Forelimb muscle (tissue), 1 donor: ENCODE data around the gene USP49. TPM values are rescaled to one million over a fixed set of nuclear protein-coding genes. Genes with fewer than 3 reads are reported as not detected.
"Not testable (repeated sequence)": the region's sequence is repeated elsewhere in the genome, so short reads cannot be mapped to it uniquely, and the experiment has no call there.

Experiments
- DNase-seq: peaks from one replicate; pipeline ENCODE4 v3.0.0-alpha.2; 2013; ENCODE audit warnings: low read depth
- polyA plus RNA-seq: library from polyadenylated mRNA; unstranded; fragments of 120-200 nt; gene quantifications from one replicate; pipeline ENCODE4 v1.2.1, GENCODE V29; 2013; ENCODE audit not compliant: insufficient read length

The USP49 gene
- 5.6 TPM for polyA plus RNA-seq

DNA sequence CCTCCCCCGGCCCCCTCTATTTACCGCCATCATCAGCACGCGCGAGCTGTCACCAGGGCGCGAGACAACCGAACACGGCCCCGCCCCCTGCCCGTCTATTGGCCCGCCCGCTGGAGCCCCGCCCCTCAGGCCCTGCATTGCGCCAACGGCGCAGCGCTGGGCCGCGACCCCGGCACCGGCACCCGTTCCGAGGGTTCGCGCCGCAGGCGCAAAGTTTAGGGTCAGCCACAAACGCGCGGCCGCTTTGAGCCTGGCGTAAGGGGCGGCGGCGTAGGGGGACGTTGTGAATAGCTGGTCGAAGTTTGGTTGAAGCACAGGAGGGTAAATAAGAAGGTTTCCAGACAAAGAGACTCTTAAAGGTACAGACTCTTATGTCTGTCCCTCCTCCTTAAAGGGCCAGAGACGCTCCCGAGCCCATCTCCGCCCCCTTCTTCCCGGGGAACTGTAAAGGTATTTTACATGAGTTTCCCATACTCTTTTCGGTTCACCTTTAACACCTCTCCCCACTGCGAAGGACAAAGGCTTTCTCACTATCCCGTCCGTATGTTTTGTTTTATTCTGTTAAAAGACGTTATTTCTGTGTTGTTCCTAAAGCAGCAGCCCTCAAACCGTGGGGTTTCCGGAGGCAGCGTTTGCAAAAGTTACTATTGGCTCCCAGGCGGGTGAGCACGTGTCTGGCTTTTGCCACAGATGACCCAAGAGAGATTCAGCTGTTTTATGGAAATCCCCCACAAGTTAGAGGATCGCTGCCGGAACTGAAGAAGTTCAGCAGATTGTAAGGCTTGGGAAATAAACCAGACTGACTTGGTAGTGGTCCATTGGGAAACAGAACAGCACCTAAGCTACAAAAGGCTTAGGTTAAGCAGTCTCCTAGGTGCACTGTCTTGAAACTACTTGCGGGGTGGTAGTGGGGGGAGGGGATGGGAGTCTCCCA is at the start of gene USP49:
Gene USP49 (minus strand): TSS at position 76 of the 934 bp plus-strand sequence. CDS start 88,392 bp downstream, outside the sequence.
- DNase-seq = peak; percentile 34

DNA sequence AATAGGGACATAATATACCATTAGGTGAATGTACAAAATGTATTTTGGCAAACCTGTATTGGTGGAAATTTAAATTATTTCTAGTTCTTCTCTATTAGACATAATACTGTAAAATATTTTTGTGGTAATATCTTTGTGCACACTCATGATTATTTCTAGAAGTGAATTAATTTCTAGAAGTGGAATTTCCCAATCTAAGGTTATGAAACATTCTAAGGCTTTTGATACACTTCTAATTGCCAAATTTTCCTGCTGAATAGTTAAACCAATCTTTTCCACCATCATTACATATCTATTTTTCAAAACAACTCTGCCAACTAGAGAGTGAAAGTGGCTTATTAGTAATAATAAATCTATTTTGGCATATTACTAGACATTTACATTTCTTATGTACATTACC is 48.3 kb upstream of the USP49 start:
- no peak for DNase-seq

DNA sequence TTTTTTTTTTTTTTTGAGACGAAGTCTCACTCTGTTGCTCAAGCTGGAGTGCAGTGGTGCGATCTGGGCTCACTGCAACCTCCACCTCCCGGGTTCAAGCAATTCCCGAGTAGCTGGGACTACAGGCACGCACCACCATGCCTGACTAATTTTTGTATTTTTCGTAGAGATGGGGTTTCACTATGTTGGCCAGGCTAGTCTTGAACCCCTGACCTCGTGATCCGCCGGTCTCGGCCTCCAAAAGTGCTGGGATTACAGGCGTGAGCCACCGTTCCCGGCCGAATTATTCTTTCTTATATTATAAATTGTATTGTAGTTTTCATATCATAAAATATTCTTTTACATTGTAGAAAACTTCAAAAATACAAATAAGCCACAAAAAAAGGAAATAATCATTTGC is 47.7 kb upstream of the USP49 start:
- not testable (repeated sequence) for DNase-seq

DNA sequence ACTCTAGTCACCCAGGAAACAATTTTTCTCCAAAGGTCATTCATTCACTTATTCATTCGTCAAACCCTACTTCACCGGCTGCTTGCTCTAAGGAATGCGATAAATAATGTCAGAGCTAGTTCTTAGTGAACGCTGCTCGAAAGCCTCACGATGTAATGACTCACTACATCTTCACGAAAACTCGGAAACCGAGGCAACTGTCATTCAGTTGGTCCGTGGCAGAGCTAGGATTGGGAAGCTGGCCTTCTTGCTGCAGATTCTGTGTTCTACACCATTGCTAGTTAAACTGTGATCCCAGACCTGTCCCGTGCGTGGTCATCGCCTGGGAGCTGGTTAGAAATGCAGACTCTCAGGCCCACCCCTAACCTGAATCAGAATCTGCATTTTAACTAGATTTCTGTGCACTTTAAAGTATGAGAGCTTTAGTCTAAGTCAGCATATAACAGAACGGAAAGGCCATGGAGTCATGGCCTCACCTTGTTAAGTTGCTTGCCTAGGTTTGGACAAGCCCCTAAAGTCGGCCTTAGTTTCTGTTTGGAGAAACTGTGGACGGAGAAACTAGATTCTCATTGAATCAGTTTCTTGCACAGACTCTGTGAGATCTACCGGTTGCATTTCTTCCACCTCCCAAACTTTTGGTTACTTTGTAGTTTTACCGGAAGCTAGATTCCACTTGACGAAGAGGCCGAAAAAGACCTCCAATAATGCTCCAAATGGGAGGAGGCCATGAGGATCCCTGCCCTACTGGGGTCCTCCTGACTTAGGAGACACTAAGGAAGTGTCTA is 47.1 kb upstream of the USP49 start:
- DNase-seq = no peak

DNA sequence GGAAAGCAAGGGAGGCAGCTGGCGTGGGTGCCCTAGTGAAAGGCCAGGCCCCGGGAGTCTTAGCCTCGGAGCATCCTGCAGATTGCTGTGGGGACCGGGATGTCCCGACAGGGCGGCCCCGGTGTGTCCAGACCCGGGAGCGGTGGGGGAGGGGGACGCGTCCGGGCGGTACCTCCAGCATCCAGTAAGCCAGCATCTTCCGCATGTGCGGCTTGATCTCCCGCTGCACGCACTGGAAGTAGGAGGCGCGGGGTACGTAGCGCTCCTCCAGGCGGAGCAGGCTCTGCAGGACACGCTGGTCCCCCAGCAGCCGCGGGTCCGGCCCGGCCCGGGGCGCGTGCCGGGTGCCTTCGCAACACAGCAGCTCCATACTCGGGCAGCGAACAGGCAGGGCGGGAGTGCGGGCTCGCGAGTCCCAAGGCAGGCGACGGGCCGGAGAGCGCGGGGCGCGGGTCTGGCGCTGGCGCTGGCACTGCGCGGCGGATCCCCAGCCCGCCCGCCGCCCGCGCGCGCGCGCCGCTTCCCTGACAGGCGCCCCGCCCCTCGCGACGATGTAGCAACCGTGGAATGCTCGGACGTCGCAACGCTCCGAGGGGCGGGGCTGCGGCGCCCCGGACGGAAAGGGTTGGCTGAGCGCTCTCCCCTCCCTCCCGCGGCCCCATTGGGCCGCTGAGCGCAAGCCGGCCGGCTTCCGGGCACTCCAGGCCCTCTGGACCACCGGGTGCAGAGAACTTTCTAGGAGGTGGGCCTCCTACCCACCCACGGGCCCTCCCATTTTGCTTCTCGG is 46.3 kb upstream of the USP49 start, which contains the start of gene CCND3:
Gene CCND3 (minus strand): TSS at position 529 of the 787 bp plus-strand sequence. CDS start 159 bp downstream, at position 370.
- DNase-seq = peak; percentile 77

DNA sequence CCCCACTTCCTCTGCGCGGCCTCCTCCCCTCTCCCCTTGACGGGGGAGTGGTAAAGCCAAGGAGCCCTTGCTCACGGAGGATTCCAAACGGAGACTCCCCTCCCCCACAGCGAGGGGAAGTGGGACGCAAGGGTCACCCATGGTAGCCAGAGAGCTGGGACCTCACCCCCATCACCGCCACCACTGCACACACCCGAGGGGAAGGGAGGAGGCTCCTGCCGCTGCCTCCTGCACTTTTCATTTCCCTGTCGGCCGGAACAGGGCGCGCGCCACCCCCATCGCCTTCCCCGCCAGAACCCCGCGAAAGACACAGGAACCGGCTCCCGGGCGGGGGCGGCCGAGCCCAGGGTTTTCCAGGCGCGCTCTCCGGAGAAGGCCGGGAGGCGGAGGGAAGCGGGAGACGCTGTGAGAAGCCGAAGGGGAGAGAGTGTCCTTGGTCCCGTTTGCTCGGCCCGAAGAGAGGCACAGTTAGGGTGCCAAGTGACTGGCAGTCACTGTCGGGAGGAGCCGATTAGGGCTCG is 45.6 kb upstream of the USP49 start:
- no peak for DNase-seq

DNA sequence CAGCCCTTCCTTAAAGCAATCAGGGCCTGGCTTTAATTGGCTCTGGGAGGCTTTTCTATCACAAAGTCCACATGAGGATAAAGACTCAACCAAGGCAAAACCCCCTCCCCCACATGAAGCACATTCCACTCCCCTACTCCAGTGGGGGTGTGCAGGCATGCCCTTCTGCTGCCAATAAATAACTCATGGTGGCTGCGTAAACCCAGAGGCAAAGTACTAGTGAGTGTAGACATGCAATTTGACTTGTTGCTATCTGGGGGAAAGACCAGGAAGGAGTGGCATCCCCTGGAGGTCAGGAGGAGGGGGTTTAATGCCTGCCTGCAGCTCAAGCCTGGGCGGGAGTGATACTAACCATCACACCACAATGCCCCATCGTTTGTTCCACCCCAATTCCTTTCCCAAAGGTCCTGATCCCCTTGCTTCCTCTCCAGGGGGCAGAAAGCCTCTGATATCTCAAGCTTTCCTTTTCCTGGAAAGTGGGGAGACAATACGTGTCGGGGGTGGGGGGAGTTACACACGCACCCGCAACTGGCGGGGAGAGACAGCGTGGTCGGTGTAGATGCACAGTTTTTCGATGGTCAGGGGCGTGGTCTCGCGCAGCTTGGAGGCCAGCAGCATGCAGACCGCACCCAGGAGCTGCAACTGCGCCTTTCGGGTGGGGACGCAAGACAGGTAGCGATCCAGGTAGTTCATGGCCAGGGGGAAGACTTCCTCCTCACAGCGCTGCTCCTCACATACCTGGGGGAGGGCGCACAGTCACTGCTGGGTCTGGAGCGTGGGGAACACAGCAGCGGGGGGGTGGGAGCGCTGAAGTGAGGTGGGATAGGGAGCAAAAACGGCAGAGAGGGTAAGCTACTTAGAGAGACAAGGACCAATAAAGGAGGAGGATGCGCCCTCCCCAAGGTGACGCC is 44.9 kb upstream of the USP49 start:
- no peak for DNase-seq

DNA sequence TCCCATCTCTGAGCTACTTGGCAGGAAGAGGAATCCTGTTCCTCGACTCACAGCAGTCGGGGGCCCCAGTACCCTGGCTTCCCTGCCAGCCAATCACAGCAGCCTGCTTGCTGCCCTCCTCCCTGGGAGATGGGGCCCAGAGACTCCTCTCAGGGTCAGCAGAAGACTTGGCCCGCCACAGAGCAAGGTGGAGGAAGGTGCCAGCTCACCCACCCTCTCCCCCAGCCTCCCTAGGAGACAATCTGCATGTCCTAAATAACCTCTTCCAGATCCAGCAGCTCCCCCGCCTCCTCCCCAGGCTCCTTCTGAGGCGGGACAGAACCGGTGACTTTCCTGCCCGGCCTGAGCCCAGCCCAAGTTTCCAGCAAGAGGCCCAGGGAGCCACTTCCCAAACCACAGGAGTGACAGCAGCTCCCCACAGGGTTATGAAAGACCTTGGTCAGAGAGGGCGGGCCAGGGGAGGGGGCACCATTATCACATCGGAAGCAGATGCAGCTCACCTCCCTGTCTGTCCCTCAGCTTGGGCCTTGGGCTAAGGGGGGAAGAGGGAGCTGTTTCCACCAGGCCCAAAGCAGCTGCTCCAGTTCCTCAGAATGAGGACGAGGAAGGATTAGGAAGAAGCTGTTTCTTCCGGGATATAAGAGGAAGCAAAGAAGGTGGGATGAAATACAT is 44.1 kb upstream of the USP49 start:
- no peak for DNase-seq

DNA sequence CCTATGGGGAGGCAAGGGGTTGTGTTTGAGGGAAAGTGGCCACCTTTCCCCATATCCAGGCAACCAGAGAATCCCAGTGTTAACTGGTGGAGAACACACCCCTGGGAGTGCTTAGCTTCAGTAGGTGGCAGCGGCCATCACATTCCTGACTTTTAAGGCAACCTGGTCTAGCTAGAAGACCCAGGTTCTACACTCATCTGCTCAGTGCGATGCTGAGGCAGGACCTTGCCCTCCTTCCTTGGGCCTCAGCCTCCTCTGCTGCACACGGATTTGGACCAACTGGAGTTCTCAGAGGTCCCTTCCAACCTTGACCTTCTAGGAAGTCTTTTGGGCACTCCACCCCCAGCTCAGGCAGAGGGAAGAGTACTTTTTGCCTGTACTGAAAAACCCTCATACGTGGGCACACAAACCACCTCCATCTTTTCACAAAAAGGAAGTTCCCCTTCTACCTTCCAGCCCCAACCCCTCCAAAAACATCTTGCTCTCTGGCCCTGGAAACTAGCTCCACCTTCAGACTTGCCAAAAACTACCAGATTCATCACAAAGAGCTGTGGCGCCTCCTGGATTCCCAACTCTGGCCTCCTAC is 43.5 kb upstream of the USP49 start:
- DNase-seq = no peak

DNA sequence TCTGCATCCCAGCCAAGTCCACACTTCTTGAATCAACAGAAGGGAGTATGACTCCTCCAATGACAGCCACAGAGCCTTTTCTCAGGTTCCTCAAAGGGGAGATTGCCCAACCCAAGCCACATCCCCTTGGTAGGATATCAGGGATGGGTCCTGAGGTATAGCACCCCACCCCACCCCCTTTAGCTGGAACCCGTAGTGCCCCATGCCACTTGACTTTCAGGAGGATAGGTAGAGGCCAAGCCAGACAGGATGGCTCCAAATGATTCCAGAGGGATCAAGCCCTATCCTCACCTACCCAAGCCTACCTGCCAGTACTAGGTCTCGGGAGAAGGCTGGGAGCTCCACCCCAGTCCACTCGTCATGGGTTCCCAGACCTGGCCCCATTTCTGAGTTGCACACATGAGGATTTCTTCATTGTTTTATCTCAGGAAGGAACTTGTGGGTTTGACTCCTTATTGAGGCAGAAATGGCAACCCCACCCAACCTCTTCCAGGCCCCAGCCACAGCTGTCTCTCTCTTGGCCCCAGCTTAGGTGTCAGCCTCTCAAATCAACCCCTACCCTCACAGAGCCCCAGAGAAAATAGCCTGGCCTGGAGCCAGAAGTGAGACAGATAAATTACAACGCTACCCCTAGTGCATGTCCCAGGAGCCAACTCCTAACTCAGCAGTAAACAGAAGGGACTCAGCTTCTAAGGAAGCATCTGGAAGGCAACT is 42.8 kb upstream of the USP49 start:
- DNase-seq = no peak

DNA sequence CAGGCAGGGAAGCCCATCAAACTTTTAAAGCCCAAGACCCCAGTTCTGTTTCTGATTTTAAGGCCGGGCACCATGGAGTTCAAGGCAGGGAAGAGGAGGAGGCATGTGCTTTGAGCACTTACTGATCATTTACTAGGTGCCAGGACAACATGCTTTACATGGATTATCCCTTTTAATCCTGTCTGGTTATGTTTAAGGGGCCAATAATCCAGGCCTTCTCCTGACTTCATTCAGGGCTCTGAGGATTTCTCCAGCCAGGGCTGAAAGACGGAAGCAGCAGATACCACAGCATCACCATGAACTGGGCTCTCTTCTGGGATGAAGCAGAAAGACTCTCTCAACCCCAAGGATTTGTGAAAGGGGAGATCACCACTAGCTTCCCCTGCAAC is 42.3 kb upstream of the USP49 start:
- no peak for DNase-seq

DNA sequence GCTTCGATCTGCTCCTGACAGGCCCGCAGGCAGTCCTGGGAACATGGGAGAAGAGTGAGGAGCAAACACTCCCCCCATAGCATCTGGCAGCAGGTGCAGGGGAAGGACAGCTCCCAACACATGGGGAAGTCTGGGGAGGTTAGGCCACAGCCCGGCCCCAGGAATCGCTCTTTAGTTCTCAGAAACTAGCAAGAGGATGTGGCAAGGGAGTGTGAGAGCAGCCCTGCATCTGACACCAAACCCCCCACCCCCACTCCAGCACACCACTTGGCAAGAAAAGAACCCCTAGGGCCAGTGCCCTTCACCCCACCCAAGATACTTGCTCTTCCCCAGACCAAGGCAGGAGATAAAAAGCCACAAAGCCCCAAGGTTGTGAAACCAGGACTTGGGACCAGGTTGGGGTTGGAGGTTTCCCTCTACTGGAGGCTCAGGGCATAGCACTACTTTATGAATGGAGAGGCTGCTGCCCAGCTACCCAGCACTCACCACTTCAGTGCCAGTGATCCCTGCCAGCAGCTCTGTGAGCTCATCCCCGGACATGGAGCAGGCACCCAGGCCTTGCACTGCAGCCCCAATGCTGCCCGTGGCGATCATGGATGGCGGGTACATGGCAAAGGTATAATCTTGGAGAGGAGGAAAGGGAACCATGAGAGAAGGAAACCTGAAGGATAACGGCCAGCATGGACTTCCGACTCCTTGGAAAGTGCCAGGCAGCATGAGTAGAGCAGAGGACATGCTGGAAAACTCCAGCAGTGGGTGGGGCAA is 41.1 kb upstream of the USP49 start:
- DNase-seq = no peak

DNA sequence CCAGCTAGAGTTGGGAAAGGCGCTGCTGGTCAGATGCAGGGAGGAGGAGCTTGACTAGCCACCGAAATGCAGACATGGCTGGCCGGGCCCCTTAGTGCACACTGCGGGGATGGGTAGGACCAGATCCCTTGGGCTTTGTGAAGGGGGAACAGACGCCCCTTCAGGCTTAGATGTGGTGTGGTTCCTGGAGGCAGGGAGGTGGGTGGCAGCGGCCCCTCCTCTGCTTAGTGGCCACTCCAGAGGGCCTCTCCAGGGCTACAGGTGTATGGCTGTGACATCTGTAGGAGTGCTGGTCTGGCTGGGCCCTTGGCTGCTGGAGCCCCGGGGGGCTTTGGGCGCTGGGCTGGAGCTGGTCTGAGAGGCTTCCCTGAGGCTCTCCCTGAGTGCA is 40.5 kb upstream of the USP49 start:
- no peak for DNase-seq

DNA sequence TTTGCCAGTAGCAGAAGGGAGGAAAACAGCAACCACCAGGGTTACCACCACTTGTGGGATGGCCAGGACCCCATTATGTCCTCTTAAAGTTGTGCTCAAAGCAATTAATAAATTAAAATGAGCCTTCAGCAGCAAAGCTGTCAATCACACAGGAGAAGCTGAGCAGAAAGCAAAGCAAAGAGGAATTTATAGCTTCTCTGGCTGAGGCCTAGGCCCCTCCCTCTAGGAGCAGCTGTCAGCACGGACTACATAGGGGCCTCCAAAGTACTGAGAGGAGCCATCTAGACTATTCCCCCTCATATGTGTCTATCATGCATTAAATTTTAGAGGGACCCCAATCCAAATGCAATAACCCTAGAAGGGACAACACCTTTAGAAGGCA is 40.0 kb upstream of the USP49 start:
- DNase-seq = no peak

DNA sequence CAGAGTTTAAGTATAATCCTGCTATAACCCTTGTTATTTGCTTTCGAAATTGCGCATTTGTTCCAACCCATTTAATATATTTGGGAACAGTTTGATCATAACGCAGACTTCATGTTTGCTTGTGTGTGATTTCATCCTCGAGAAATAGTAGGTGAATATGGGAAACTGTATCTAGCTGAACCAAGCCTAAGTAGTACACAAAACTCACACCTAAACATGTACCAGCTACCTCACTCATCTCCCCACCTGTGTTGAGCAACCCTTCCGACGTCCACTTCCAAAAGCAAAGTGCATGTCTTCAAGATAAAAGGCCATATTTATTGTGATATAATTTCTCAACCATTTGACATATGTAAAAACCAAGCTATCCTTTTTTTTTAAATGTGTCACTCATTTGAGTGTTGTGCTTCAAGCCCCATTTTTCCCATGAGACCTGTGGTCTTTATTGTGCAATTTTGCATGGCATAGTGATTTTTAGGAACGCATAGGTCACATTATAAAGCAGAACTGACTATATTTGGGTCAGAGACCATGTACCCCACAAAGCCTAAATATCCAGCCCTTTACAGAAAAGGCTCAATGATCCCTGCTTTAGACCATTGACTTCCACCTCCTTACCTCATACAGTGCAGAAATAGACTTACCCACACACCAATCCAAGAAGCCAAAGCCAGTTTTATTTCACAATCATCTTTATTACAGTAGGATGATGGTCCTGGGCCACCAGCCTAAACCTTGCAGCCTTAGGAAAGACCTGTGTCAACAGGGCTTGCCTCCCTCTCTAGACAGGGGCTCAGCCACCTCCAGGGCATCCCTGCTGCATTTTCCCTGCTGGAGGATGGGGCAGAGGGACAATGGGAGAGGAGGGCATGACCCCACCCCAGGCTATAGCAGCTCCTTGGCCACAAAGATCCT is 39.4 kb upstream of the USP49 start:
- DNase-seq = no peak

DNA sequence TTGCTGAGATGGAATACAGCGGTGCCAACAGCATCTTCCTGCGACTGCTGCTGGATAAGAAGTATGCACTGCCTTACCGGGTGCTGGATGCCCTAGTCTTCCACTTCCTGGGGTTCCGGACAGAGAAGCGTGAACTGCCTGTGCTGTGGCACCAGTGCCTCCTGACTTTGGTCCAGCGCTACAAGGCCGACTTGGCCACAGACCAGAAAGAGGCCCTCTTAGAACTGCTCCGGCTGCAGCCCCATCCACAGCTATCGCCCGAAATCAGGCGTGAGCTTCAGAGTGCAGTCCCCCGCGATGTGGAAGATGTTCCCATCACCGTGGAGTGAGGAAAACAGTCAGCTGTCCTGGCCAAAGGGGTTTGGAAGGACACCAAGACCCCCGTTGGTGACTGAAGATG is 37.2 kb upstream of the USP49 start:
- no peak for DNase-seq

DNA sequence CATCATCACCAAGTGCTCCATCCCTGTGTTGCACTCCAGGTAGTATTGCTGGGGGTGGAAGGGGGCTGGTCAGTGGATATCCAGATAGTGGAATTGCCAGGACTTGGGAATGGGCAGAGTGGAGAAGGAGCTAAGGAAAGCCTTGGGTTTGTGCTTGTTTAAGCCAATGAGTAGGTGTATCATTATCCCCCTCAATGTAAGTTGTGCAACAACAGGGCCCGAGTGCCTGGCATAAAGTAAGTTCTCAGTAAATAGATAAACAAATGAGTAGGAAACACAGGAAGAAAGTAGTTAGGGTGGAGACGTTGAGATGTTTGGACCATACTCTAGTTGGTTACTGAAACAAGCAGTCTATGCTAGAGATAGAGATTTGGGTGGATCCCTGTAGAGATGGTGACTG is 36.6 kb upstream of the USP49 start:
- DNase-seq = no peak
